Activated CD8-positive, alpha-beta T cell treated with anti-CD3 and anti-CD28 coated beads for 36 hours (primary cell): ENCODE measurements around the gene ANKRD11. TPM values are rescaled to one million over a fixed set of nuclear protein-coding genes. Genes with fewer than 3 reads are reported as not detected.
A peak's percentile ranks its signal among the peaks of the same experiment; 100 is the strongest.

Experiments
- ATAC-seq: fragments of 200-7000 bp; cut with Tn5 transposase; one replicate; pipeline ENCODE4 v1.10.0; 2021; ENCODE audit warnings: mild to moderate bottlenecking, moderate library complexity
- CTCF ChIA-PET: fragments of 350-600 bp; sonication (Branson Sonifier 250); formaldehyde crosslinking; loops from one replicate; lab custom pipeline; 2021; ENCODE audit warnings: antibody characterized with exemption; lab: Charles Lee
- POLR2A ChIA-PET: fragments of 350-600 bp; sonication (Branson Sonifier 250); formaldehyde crosslinking; loops from one replicate; lab custom pipeline; 2021; ENCODE audit warnings: antibody characterized with exemption; lab: Charles Lee
- DNase-seq: peaks from one replicate; pipeline ENCODE4 v3.0.0-alpha.2; 2020
- H3K27ac Mint-ChIP-seq: one replicate; pipeline ENCODE4 v1.8.0; 2021; ENCODE audit warnings: mild to moderate bottlenecking, mixed read lengths
- H3K27me3 Mint-ChIP-seq: one replicate; pipeline ENCODE4 v1.8.0; 2021; ENCODE audit warnings: mixed read lengths
- H3K36me3 Mint-ChIP-seq: one replicate; pipeline ENCODE4 v1.8.0; 2021; ENCODE audit warnings: low read depth, mixed read lengths
- H3K4me1 Mint-ChIP-seq: one replicate; pipeline ENCODE4 v1.8.0; 2021; ENCODE audit warnings: low read depth, mixed read lengths
- H3K4me3 Mint-ChIP-seq: one replicate; pipeline ENCODE4 v1.8.0; 2021; ENCODE audit warnings: mild to moderate bottlenecking, moderate library complexity, mixed read lengths
- H3K9me3 Mint-ChIP-seq: one replicate; pipeline ENCODE4 v1.8.0; 2021; ENCODE audit warnings: mixed read lengths
- CTCF ChIP-seq: fragments of 200-600 bp; IDR thresholded peaks from one replicate; pipeline ENCODE4 v1.8.0; 2022; ENCODE audit warnings: antibody characterized with exemption, mild to moderate bottlenecking
- intact Hi-C: fragments of 100-400 bp; cut with micrococcal nuclease; formaldehyde crosslinking; loops from one replicate; pipeline ENCODE4 v1.10.0; 2022
- total RNA-seq, 2 experiments: library from RNA; stranded (reverse); gene quantifications; one replicate each; pipeline ENCODE4 v1.2.3, GENCODE V29; 2021

The ANKRD11 gene
- total RNA-seq, 2 experiments from 2014 or later: 145 to 147 TPM

- ChIA-PET CTCF (interaction anchor here (1.2 to 1.8 kb wide), 3 partner anchors 22 to 66 kb away, joined by 3 to 5 read pairs (median 4); no protein-coding TSS in a partner anchor), POLR2A (interaction anchor here (1.0 to 1.8 kb wide), 3 partner anchors 12 to 132 kb away, joined by 4 to 5 read pairs (median 4); no protein-coding TSS in a partner anchor)
- peak; percentile 58 for ATAC-seq
- intact Hi-C loops: loop anchor here (10.0 kb wide), 1 partner anchor 128 kb away; no protein-coding TSS in a partner anchor
- H3K9me3 Mint-ChIP-seq: no peaks in the 10 kb centered on the region
- H3K4me3 Mint-ChIP-seq: peak overlapping the region; percentile 17
- peak; percentile 90 for DNase-seq
- H3K27ac Mint-ChIP-seq: peak overlapping the region; percentile 35
- H3K36me3 Mint-ChIP-seq: peaks cover 49% of the 10 kb centered on the region
- peaks cover 89% of the 10 kb centered on the region for H3K4me1 Mint-ChIP-seq
- H3K27me3 Mint-ChIP-seq: no peaks in the 10 kb centered on the region
- TF ChIP-seq CTCF: no peak
Observed at GRCh38 chr16:89357055-89357816, 133.1 kb downstream of the ANKRD11 start.

- ATAC-seq (no peak), DNase-seq (no peak)
- no peaks in the 10 kb centered on the region for H3K27me3 Mint-ChIP-seq
- CTCF ChIA-PET: interaction anchor here (1.0 to 1.8 kb wide), 2 partner anchors 23 to 26 kb away, joined by 3 to 5 read pairs; no protein-coding TSS in a partner anchor
- POLR2A ChIA-PET: no interaction called here
- H3K4me1 Mint-ChIP-seq: peaks cover 89% of the 10 kb centered on the region
- H3K9me3 Mint-ChIP-seq: no peaks in the 10 kb centered on the region
- peak overlapping the region; percentile 62 for H3K27ac Mint-ChIP-seq
- H3K36me3 Mint-ChIP-seq: peaks cover 55% of the 10 kb centered on the region
- TF ChIP-seq CTCF: no peak
- H3K4me3 Mint-ChIP-seq: no peak overlapping the region
- intact Hi-C loops: loop anchor here (10.0 kb wide), 1 partner anchor 129 kb away; no protein-coding TSS in a partner anchor
Observed at GRCh38 chr16:89355686-89356085, 134.7 kb downstream of the ANKRD11 start.

- ATAC-seq (no peak), DNase-seq (no peak)
- Mint-ChIP-seq H3K27ac (no peak overlapping the region), H3K36me3 (peaks cover 55% of the 10 kb centered on the region), H3K4me1 (peaks cover 90% of the 10 kb centered on the region), H3K27me3 (no peaks in the 10 kb centered on the region), H3K4me3 (no peak overlapping the region), H3K9me3 (no peaks in the 10 kb centered on the region)
- CTCF ChIA-PET: no interaction called here
- POLR2A ChIA-PET: no interaction called here
- intact Hi-C loops: loop anchor here (10.0 kb wide), 1 partner anchor 130 kb away; no protein-coding TSS in a partner anchor
- TF ChIP-seq CTCF: no peak
Observed at GRCh38 chr16:89355007-89355406, 135.4 kb downstream of the ANKRD11 start.

- DNase-seq: no peak
- no peak for ATAC-seq
- intact Hi-C loops: loop anchor here (10.0 kb wide), 1 partner anchor 130 kb away; no protein-coding TSS in a partner anchor
- POLR2A ChIA-PET: no interaction called here
- Mint-ChIP-seq H3K4me1 (peaks cover 90% of the 10 kb centered on the region), H3K4me3 (no peak overlapping the region), H3K27ac (peak overlapping the region; percentile 13), H3K9me3 (no peaks in the 10 kb centered on the region), H3K27me3 (no peaks in the 10 kb centered on the region), H3K36me3 (peaks cover 55% of the 10 kb centered on the region)
- CTCF ChIA-PET: no interaction called here
- TF ChIP-seq CTCF: no peak
Observed at GRCh38 chr16:89354325-89354724, 136.0 kb downstream of the ANKRD11 start.
